HG03159 (cell line): Measurements from ENCODE around the gene CPA1.

Experiments used
- ATAC-seq: cut with Tn5 transposase; IDR thresholded peaks from one replicate; pipeline ENCODE4 v1.9.1; 2021; ENCODE audit warnings: mild to moderate bottlenecking, moderate library complexity; ENCODE audit not compliant: unreplicated experiment

Gene CPA1

DNA sequence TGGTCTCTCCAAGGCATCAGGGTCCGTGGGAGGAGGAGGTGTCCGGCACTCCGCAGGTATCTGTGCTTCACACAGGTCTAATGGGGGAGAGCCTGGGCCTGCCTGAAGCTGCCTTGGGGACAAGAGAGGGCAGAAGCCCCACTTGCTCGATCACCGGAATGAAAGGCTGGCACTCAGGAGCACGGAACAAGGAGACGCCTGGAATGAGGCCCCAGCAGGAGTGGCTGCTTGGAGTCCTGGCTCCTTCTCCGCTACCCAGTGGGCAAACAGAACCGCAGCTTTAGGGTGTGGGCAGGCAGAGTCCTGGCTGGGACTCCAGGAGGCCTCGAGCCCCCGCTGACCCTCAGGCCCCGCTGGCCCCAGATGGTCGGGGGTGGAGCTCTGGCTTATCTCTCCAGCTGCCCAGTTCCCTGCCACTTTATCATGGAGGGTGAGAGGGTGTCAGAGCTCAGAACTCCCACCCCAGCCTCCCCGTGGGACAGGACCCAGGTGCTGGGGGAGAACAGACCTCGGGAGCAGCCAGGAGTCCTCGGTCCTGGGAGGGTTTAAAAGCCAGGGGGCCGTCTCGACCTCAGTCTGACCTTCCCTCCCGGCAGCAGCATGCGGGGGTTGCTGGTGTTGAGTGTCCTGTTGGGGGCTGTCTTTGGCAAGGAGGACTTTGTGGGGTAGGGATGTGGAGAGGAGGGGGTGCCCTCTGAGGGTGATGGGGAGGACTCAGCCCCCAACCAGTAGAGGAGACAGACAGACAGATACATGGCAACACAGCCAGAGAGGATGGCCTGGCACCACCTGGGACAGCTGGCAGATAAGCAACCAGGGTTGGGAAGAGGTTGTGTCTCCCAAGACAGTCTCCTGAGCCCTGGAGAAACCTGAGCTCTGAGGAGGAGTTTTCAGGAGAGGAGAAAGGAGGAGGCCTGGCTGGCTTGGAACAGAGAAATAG, at the start of gene CPA1:
Gene CPA1 (plus strand): TSS at position 574 of the 940 bp plus-strand sequence. CDS start 27 bp downstream, at position 601.
- no peak for ATAC-seq

DNA sequence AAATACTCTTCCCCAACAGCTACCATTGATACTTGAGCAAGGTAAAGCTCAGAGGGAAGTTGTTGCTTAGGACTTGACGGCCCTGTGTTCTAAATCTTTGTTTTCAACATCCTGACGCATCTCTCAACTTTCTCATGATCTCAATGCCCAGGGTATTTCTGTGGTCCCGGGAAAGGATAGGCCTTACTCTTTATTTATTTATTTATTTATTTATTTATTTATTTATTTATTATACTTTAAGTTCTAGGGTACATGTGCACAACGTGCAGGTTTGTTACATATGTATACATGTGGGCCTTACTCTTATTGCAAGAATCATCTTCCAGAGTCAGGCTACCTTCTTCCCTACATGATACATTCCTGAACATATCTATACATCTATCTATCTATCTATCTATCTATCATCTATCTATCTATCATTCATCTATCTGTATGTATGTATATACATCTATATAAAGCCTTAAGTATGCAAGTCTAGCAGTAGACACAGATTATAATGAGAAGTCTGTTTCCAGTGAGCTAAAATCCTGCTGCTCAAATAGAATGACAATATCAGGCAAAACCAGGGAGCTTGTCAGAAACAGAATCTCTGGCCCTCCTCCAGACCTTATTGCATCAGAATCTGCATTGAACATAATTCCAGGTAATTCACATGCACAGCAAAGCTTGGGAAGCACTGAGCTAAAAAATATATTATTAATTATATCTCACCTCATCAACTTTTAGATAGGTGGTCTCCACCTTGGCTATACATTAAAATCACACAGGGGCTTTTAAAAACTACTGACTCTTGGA, 47.8 kb upstream of the CPA1 start:
- ATAC-seq = no peak

DNA sequence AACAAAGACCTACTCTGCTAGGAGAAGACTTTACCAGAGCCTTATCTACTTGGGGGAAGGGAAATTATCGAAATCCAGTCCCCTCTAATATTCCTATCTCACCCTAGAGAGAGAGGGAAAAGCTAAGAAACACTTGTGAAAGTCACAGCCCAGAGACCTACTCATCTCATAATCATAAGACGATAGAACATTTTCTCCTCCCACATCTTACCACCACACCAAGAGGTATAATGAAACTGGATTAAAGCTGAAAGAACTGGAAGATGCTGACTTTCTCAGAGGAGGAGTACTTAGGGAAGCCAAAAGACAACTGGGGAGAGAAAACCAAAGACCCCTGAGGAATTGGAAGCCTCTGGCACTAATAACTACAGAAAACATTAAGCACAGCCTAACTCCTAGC, 46.5 kb upstream of the CPA1 start:
- no peak for ATAC-seq

DNA sequence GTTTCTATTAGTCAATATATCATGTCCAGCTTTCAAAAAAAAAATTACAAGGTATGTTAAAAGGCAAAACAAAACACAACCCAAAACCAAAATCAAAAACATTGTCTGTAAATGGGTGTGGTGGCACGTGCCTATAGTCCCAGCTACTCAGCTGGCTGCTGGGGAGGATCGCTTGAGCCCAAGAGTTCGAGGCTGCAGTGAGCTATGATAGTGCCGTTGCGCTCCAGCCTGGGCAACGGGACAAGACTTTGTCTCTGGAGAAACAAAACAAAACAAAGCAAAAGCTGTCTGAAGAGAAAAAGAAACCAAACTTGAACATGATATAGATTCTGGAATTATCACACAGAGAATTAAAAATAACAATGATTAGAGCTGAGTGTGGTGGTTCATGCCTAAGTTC, 46.0 kb upstream of the CPA1 start:
- no peak for ATAC-seq

DNA sequence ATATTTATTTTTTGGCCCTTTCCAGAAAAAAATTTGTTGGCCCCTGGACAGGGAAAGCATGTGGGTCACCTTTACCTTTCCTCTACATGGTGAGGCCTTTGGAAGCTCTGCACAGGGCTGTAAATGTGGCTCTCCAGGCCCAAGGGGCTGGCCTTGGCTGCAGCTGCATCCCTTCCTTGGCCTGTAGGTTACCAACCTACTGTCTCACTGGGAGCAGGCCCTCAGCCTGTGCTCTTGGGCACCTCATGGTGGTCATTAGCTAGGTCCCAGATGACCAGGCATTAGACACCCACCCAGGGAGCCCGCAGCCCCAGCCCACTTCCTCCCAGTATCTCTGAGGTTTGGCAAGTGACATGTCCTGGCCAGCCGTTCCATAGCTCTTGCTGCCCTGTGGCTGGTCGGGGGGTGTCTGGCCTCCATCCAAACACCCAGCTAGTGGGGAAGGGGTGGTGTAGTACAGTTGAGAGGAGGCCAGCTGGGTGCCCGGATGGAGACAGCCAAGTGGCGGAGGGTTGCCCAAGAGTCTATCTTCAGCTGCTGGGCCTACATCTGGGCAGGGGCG, 42.8 kb upstream of the CPA1 start:
- no peak for ATAC-seq

DNA sequence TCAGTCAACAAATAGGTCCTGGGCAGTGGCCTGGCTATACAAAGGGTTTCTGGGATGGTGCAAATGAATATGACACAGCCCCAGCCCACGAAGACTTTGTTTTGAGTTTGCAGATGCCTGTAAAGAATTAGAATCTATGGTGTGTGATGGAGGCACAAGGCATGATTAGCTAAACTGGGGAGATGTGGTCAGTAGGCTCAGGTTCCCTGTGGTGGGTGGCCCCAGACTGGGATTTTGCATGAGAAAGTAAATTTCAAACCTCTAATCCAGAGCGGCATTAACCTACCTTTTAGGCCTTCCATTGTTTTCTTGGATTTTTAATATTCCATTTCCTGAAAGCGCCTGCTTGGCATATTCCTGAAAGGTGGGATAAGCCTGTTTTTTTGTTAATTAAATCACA, 42.1 kb upstream of the CPA1 start:
- ATAC-seq = no peak

DNA sequence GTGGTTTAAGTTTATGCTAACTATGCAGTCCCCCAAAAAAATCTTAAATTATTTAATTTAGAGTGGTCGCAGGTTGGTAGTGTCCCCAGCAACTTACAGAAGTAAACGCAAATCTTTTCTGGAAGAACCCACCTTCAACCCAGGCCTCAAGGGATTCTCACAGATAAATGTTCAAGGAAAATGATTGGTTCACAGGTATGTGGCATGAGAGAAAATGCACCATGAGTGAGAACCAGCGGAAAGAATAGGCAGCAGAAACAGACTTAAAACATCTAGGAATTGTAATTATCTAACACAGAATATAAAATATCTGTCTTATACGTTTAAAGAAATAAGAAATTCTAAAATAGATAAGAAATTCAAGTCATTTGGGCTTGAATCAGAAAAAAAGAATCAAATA, 38.4 kb upstream of the CPA1 start:
- no peak for ATAC-seq

DNA sequence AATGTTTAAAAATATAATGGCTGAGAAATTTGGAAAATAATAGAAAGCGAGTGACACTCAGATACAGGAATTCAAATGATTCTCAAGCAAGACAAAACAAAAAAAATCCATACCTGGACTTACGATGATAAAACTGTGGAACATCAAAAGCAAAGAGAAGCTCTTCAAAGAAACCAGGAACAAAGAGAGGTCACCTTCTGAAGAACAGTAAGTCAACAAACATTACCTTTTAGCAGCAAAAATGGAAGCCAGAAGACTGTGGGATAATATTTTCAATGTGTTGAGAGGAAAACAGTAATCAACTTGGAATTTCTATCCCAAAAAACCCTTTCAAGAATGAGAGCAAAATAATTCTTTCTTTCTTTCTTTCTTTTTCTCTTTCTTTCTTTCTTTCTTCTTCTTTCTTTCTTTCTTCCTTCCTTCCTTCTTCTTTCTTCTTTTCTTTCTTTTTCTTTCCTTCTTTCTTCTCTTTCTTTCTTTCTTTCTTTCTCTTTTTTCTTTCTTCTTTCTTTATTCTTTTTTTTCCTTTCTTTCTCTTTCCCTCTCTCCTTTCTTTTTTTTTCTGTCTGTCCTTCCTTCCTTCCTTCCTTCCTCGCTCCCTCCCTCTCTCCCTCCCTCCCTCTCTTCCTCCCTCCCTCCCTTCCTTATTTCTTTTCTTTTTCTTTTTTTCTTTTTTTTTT, 37.5 kb upstream of the CPA1 start:
- no peak for ATAC-seq

DNA sequence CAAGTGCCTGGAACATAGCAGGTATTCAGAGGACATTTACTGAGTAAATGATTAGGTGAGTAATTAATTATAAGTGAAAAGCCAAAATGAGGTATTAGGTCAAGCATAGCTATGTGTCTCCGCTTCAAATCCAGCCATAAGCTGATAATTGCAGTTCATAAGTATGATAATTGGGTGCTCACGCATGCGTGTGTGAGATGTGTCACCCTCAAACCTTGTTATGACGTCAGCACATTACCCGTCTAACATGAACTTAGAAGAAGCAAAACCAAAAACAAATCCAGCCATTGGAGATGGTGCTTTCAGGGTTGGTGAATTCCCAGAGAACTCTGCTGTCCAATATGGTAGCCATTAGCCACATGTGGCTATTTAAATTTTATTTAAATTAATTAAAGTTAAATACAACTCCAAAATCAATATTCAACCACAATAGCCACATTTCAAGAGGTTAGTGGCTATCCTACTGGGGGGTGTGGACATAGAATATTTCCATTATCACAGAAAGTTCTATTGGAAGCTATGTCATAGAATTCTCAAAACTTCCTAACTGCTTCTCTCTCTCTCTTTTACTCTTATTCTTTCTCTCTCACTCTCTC, 35.9 kb upstream of the CPA1 start, which contains the start of gene CPA5:
Gene CPA5 (plus strand): TSS at position 546 of the 596 bp plus-strand sequence. CDS start 1,670 bp downstream, outside the sequence.
- ATAC-seq = no peak

DNA sequence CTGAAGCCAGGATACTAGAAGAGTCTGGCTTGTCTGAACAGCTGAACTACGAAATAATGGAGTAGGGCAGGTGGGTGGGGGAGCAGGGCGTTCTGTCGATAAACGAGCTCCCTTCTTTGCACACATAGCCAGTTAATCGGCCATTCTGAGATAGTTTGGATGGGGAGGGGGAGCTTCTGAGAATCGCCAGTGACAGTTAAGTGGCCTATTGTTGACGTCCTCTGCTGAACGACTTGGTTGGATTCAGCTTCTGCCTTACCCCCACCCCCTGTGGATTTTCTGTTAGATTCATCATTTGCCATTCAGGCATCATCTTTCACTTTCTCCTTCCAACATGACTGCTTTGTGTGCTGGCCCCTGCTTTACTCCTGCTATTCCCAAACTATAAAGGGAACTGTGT, 35.2 kb upstream of the CPA1 start:
- ATAC-seq = no peak

DNA sequence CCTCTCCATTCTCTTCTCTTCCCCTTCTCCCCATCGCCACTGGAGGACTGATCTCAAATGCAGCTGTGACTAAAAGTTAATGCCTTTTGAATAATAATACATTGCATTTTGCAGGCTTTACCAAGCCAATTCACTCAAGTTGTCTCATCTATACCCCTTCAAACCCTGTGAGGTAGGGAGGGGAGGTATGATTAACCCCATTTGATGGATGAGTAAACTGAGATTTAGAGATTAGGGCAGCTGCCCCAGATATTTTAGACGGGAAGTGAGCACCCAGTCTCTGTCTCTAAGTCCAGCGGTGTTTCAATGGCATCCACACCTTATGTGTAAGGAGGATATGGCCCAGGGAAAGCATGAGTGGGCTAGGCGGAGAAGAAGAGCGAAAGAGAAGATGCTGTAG, 34.6 kb upstream of the CPA1 start:
- ATAC-seq = no peak

DNA sequence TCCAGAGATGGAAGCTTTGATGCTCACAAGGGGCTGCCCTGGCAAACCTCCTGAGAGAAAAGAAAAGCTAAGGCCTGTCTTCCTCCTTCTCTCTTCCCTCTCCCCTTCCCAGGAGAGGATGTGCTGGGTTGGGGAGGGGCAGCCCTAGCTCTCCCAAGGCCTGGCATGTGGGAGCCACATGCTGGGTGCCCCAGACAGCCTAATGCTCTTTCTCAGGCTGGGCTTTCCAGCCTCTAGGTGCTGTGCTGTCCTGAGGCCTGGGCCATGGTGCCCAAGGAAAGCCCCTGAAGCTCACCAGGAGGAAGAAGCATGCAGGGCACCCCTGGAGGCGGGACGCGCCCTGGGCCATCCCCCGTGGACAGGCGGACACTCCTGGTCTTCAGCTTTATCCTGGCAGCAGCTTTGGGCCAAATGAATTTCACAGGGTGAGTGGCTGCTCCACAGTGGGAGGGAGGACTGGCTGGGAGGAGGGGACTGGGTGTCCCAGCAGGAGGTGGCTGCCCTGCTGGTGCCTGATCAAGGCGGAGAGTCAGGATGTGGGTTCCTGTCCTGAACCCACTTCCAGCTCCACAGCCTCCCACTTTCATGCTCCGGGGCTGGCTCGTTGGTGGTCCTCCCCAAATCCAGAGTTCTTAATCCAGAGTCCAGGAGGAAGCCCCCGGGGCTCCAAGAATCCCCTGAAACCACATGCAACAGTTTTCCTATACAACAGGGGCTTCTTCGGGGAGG, 34.0 kb upstream of the CPA1 start:
- ATAC-seq = no peak

DNA sequence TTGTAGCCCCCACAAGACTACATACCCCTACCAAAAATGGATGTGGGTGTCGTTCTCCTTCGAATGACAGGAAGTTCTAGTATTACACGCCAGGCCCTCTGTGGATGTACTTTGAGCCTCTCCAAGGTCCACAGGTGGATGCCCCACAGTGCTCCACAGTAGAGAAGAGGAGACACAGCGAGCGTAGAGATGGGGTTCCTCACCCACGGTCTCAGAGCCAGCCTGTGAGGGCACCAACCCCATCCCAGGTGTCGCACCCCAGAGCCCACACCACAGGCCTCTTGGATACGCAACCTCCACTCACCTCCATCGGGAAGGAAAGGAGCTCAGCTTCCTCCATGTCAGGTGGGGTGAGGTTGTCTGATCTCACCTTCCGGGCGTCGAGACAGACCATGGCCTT, 33.4 kb upstream of the CPA1 start:
- ATAC-seq = no peak

DNA sequence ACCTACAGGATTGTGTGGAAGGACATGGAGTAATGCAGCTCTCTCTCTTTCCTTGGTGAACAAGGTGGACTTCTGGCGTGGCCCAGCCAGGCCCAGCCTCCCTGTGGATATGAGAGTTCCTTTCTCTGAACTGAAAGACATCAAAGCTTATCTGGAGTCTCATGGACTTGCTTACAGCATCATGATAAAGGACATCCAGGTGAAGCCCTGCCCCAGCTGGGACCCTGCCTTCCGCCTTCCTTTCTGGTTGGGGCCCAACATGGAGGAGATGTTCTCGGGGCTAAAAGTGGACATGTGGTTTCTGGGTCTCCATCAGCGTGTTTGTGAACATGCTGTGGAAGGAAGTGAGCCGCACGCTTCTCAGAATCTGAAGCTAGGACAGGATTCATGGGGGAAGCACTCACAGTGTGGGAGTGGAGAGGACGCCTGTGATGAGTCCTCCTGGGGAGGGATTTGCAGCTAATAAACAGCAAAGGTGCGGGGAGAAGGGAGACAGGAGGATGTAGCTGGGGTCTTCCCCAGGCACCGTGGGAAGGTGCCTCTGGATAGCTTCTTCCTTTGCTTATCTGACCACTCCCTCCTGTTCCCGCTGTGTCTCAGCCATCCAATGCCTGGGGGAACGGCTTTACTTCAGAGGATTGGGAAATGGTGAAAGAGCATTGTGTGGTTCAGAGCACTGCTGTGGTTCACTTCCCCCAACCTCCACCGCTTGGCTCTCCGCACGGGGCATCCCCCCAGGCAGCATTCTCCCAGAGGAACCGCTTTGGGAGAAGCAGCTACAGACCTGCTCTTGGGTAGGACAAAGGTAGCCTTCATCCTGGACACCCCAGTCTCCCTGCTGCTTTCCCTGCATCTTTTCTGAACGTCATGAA, 30.1 kb upstream of the CPA1 start:
- ATAC-seq = no peak

DNA sequence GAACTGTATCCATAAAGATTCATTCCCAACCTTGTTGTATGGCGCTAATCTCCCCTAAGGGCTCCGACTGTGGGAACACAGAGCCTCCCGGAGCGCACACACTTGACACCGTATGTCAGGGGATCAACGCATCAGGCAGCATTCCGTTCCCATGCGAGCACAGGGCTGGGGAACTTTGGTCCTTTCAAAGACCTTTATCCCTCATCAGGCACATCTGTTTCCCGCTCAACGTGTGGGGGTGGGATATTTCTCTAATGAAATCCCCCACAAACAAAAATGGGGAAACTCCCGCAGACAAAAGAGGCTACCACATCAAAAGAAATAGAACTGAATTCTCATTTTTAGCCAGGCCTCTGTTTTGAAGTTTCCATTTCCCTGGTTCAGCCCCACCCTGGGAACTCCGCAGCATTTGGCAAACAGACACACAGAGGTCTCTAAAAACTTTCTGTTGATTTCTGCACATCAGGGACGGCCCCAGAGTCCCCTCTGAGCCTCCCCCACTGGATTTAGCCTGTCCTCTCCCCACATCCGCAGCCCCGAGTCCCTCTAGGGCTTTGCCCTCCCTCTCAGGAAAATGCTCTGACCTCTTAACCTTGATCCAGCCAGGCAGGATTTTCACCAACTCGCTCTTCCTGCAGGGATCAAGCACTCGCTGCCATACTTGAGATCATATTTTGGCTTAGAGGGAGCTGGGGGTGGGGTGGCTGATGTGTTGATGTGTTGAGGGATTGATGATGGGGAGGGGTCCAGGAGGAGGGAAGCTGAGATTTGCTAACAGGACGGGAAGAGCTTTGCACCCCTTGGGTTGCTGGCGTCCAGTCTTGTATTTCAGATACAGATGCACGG, 29.1 kb upstream of the CPA1 start:
- no peak for ATAC-seq

DNA sequence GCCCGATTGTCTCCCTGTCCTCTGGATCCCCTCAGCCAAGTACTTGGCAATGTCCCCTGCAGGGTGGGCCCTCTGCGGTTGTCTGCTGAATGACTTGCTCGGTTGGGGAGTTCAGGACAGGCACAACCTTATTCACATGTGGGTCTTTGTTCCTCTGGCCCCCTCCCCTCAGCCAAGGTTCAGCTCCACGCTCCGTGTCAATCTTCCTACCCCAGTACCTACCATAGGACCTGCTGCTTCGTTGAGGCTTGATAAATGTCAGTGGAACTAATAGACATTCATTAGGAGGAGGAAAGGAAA, 28.6 kb upstream of the CPA1 start:
- no peak for ATAC-seq

DNA sequence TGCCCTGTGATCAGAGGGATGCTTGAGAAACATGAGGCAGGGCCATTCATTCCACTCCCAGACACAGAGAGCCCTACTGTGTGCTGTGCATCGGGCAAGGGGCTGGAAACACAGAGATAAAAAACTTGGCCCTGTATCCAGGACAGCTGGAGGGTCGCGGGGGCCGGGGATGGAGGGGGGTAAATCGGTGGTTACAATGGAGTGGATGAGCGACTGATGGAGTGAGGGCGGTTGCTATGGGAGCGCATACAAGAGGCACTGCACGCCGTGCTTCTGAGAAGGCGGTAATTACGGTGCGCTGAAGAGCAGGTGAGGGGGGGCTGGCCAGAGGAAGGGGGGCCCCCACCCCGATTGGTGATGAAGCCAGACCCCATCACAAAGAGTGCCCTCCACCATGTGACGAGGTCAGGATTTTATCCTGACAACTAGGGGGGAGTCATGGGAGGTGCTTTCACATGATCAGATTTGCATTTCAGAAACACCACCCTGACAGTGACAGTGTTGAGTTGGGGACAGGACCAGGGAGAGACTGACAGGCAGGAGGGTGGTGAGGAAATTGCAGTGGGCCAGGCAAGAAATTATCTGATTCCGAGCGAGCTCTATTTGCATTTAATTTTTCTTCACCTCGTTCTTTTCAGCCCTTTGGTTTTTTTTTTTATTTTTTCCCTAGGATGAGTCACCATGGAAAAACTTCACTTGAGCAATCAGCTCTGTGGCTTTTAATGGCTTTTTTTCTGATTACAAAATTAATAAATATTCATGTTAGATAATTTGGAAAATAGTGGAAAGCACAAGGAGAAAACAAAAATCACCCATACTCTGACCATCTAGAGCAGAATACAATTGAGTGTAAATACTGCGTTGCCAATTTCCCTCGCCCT, 27.9 kb upstream of the CPA1 start:
- no peak for ATAC-seq
